ENCODE results near the gene MAP3K14.

MAP3K14 gene

GRCh38 chr17:45287526-45288500 is 29.0 kb downstream of the MAP3K14 start:
- TF ChIP-seq CTCF (conservative IDR thresholded peaks at IDR 0.05; ENCODE audit: low read depth) = no peak
- ChIA-PET POLR2A (ENCODE audit: low non-redundant PET) (no interaction called here), CTCF (interaction anchor here (0.5 to 1.4 kb wide), 3 partner anchors 10 to 135 kb away, joined by 3 to 6 read pairs (median 3); no protein-coding TSS in a partner anchor)
- peak overlapping the region; percentile 87 for H3K27ac ChIP-seq
- no peak for DNase-seq (ENCODE audit: low spot score)

GRCh38 chr17:45286286-45286685 is 30.5 kb downstream of the MAP3K14 start:
- ChIA-PET CTCF (interaction anchor here (0.5 to 0.9 kb wide), 2 partner anchors 10 to 99 kb away, joined by 4 read pairs; no protein-coding TSS in a partner anchor), POLR2A (ENCODE audit: low non-redundant PET) (no interaction called here)
- no peak for TF ChIP-seq CTCF (conservative IDR thresholded peaks at IDR 0.05; ENCODE audit: low read depth)
- DNase-seq (ENCODE audit: low spot score) = no peak
- peak overlapping the region; percentile 87 for H3K27ac ChIP-seq

- CTCF ChIA-PET = interaction anchor here (0.6 to 1.3 kb wide), 7 partner anchors 14 to 745 kb away, joined by 3 to 5 read pairs (median 3); no protein-coding TSS in a partner anchor
- DNase-seq (ENCODE audit: low spot score) = peak; percentile 66
- POLR2A ChIA-PET (ENCODE audit: low non-redundant PET) = no interaction called here
- H3K27ac ChIP-seq = peak overlapping the region; percentile 87
- no peak for TF ChIP-seq CTCF (conservative IDR thresholded peaks at IDR 0.05; ENCODE audit: low read depth)
Observed at GRCh38 chr17:45284176-45285140, 32.4 kb downstream of the MAP3K14 start.

DNA sequence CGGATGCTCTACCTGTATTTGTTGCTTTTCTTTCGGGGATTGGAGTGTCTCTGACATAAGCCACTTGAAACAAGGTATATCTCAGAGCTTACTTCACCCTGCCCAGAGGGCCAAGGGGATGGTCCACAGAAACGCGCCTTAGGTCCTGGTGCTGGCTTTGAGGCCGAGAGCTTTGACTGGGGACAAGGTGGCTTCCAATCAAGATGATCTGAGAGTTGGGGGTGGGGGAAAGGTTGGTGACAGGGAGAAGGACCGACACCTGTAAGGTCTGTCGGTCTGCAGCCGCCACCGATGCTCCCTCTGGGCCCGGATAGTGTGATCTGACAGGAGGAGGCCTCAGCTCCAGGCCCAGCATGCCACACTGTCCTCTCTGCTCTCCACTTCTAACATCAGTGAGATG is 33.1 kb downstream of the MAP3K14 start:
- no peak for DNase-seq (ENCODE audit: low spot score)
- POLR2A ChIA-PET (ENCODE audit: low non-redundant PET) = no interaction called here
- no peak for TF ChIP-seq CTCF (conservative IDR thresholded peaks at IDR 0.05; ENCODE audit: low read depth)

DNA sequence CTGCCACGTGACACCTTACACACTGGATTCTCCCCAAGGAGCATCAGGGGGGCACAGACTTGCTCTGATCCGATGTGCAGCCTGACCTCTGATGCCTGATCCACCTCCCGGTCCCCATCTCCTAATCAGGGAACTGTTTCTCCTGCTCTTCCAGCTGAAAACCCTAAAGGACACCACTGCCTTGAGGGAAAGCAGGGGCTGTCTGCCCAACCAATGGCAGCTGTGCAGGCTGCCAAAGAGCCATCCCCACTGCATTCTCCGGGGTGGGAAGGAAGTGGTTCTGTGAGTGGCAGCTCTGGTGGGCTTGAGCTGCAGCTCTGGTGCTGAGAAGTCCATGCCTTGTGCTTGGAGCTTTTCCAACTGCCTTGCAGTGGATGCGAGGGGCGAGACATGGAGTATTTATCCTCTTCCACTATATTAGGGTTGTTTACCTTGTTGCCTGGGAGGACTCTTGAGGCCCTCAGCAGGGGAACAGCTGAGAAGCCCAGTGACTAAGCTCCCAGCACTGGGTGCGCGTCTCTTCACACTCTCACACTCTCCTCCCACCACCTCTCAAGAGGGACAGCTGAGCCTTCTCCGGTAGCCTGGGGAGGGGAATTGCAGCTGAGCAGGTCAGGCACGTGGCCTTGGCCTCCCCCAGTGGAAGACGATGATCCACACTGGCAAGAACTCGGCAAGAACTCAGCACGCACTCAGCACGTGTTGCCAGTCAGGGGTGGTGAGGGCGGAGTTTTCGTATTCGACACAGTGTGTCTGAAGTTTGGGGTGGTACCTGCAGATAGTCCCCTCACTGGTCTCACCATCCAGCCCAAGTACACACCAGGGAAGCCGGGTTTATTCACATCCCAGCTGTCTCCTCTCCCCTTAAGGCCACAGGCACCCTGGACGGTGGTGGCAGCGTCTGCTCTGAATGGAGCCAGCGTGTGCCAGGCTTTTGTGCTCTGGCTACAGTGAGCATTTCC is 33.9 kb downstream of the MAP3K14 start:
- peak overlapping the region; percentile 87 for H3K27ac ChIP-seq
- no peak for TF ChIP-seq CTCF (conservative IDR thresholded peaks at IDR 0.05; ENCODE audit: low read depth)
- no peak for DNase-seq (ENCODE audit: low spot score)
- CTCF ChIA-PET = interaction anchor here (0.6 to 1.3 kb wide), 4 partner anchors 12 to 1372 kb away, joined by 3 to 5 read pairs (median 3); no protein-coding TSS in a partner anchor
- POLR2A ChIA-PET (ENCODE audit: low non-redundant PET) = no interaction called here

More for the DNA sequence above, 33.1 kb downstream of the MAP3K14 start:
- CTCF ChIA-PET = interaction anchor here (0.6 to 1.3 kb wide), 5 partner anchors 13 to 746 kb away, joined by 3 to 5 read pairs (median 4); no protein-coding TSS in a partner anchor
- peak overlapping the region; percentile 87 for H3K27ac ChIP-seq

Measured in RWPE1 (cell line).